SU-DHL-6 (cell line): ENCODE results near the gene C6orf120.

ENCODE experiments used
- H2AFZ ChIP-seq: fragments of 200-600 bp; sonication (generic); 2 replicates; pipeline ENCODE4 v1.6.1; 2014; ENCODE audit warnings: low read depth, mild to moderate bottlenecking, moderate library complexity, mixed read lengths, antibody characterized with exemption, low read length; ENCODE audit not compliant: severe bottlenecking
- H3F3A ChIP-seq: fragments of 200-600 bp; shearing (Covaris generic); 2 replicates; pipeline ENCODE4 v1.6.0; 2016; ENCODE audit warnings: antibody characterized with exemption, mild to moderate bottlenecking; ENCODE audit not compliant: insufficient read depth
- H3K27ac ChIP-seq: fragments of 200-600 bp; sonication (generic); 2 replicates; pipeline ENCODE4 v1.5.1; 2016; ENCODE audit warnings: low read depth, mild to moderate bottlenecking, low read length, moderate library complexity, mixed read lengths
- H3K27me3 ChIP-seq: fragments of 200-600 bp; sonication (generic), shearing (Covaris generic); 2 replicates; pipeline ENCODE4 v1.6.0; 2014; ENCODE audit warnings: mild to moderate bottlenecking, low read length
- H3K36me3 ChIP-seq: fragments of 200-600 bp; sonication (generic); 2 replicates; pipeline ENCODE4 v1.6.1; 2014; ENCODE audit warnings: mild to moderate bottlenecking, low read length, mixed read lengths
- H3K4me2 ChIP-seq: fragments of 300-600, 200-600 bp; shearing (Covaris generic), sonication (generic); 2 replicates; pipeline ENCODE4 v1.6.0; 2014; ENCODE audit warnings: low read length, low read depth, mild to moderate bottlenecking; ENCODE audit not compliant: poor library complexity, severe bottlenecking
- H3K4me3 ChIP-seq: fragments of 200-600 bp; sonication (generic); 2 replicates; pipeline ENCODE4 v1.5.1; 2014; ENCODE audit warnings: antibody characterized with exemption, low read length, mild to moderate bottlenecking, mixed read lengths; ENCODE audit not compliant: insufficient read depth, poor library complexity, severe bottlenecking
- H3K79me2 ChIP-seq: fragments of 200-600 bp; sonication (generic); 2 replicates; pipeline ENCODE4 v1.6.1; 2014; ENCODE audit warnings: mild to moderate bottlenecking, low read length, moderate library complexity; ENCODE audit not compliant: insufficient read depth
- H3K9ac ChIP-seq: fragments of 200-600 bp; sonication (generic); 2 replicates; pipeline ENCODE4 v1.7.0; 2014; ENCODE audit warnings: mild to moderate bottlenecking, low read length
- H3K9me2 ChIP-seq: fragments of 200-600 bp; sonication (generic); replicated peaks from 2 replicates; pipeline ENCODE4 v1.6.1; 2014; ENCODE audit warnings: low read length; ENCODE audit not compliant: insufficient read depth
- H3K9me3 ChIP-seq: fragments of 200-600 bp; sonication (generic); 2 replicates; pipeline ENCODE4 v1.6.1; 2014; ENCODE audit warnings: low read length, mixed read lengths; ENCODE audit not compliant: insufficient read depth
- H4K20me1 ChIP-seq: fragments of 200-600 bp; sonication (generic); 2 replicates; pipeline ENCODE4 v1.6.1; 2014; ENCODE audit warnings: low read depth, mild to moderate bottlenecking, antibody characterized with exemption, low read length, moderate library complexity, mixed read lengths
- EZH2phosphoT487 ChIP-seq: fragments of 200-600 bp; sonication (generic), shearing (Covaris generic); conservative IDR thresholded peaks from 2 replicates; pipeline ENCODE4 v1.6.1; 2018; ENCODE audit warnings: mild to moderate bottlenecking, antibody characterized with exemption, low read length, moderate library complexity, mixed read lengths
- TF ChIP-seq, protein P1 (sequence below): fragments of 200-600 bp; sonication (generic); IDR thresholded peaks from one replicate; pipeline ENCODE4 v1.5.1; 2017; ENCODE audit warnings: antibody characterized with exemption, mild to moderate bottlenecking, low read length, moderate library complexity; ENCODE audit not compliant: insufficient read depth, poor library complexity, severe bottlenecking

C6orf120 gene

DNA sequence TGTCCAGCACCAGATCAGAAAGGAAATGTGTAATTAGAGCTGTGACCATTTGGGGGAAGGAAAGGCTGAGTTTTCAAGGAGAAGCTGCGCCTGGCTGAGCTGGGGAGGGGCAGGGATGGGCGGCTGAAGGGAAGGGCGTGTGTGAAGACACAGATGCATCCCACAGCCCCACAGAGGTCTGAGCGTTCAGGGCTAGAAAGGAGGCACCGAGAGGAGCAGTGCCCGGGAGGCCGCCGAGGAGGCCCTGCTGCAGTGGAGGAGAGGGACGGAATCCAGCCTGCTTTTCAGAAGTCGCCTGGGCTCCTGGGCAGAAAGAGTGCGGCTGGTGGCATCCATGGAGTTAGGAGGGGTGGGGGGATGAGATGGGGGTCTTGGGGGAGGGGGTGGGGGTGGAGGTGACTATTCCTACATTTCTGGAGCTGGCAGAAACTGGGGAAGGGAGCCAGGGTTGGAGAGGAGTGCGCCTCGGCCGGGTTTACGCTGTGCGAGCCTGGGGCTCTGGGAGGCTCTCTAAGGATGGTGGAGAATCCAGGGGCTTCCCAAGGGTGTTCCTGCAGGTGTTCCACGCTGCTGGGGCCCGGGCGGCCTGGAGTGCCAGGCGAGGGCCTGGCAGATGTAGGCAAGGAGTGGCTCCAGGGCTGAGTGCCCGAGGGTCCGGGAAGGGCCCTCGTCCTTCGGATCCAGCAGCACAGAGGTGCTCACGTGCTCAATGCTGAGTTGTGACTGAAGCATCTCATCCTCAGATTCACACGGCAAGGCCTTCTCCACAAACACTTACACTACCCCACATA is 41.9 kb upstream of the C6orf120 start:
- H2AFZ ChIP-seq, result no peak overlapping the region
- H3K4me3 ChIP-seq, result no peak overlapping the region
- H4K20me1 ChIP-seq, result no peaks in the 10 kb centered on the region
- H3K27me3 ChIP-seq, result no peaks in the 10 kb centered on the region
- H3K9ac ChIP-seq, result no peak overlapping the region
- peaks cover 4% of the 10 kb centered on the region; the same call in 1 of the 2 replicates for H3K36me3 ChIP-seq
- no peaks in the 10 kb centered on the region for H3F3A ChIP-seq
- no peaks in the 10 kb centered on the region for H3K79me2 ChIP-seq
- H3K9me3 ChIP-seq, result no peaks in the 10 kb centered on the region
- H3K9me2 ChIP-seq, result no peaks in the 10 kb centered on the region
- H3K4me2 ChIP-seq, result no peak overlapping the region
- no peak overlapping the region for H3K27ac ChIP-seq
- TF ChIP-seq, protein P1, sequence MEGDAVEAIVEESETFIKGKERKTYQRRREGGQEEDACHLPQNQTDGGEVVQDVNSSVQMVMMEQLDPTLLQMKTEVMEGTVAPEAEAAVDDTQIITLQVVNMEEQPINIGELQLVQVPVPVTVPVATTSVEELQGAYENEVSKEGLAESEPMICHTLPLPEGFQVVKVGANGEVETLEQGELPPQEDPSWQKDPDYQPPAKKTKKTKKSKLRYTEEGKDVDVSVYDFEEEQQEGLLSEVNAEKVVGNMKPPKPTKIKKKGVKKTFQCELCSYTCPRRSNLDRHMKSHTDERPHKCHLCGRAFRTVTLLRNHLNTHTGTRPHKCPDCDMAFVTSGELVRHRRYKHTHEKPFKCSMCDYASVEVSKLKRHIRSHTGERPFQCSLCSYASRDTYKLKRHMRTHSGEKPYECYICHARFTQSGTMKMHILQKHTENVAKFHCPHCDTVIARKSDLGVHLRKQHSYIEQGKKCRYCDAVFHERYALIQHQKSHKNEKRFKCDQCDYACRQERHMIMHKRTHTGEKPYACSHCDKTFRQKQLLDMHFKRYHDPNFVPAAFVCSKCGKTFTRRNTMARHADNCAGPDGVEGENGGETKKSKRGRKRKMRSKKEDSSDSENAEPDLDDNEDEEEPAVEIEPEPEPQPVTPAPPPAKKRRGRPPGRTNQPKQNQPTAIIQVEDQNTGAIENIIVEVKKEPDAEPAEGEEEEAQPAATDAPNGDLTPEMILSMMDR, result no peak
- no peak for TF ChIP-seq EZH2phosphoT487

DNA sequence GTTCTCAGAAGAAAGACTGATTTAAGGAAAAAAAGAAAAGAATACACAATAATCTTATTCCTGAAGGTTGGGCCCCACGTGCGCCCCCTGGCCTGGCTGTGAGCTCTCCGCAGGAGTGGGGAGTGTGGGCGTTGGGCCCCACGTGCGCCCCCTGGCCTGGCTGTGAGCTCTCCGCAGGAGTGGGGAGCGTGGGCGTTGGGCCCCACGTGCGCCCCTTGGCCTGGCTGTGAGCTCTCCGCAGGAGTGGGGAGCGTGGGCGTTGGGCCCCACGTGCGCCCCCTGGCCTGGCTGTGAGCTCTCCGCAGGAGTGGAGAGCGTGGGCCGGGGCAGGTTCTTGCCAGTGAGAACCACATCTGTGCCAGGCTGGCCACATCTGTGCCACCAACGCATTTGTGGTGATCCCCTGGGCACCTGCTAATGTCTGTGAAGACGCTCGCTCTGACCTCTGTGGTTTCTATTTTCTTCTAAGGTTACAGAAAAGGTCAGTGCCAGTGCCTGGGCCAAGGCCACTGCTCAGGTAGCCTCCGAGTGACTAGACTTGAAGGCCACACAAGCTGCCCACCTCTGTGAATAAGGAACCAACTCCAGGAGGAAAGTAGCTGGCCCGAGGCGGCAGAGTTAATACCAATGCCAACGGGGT is 41.1 kb upstream of the C6orf120 start:
- no peaks in the 10 kb centered on the region for H3K27me3 ChIP-seq
- TF ChIP-seq, protein P1, result no peak
- no peaks in the 10 kb centered on the region for H3K9me2 ChIP-seq
- H3K27ac ChIP-seq, result no peak overlapping the region
- no peak overlapping the region for H3K4me3 ChIP-seq
- H2AFZ ChIP-seq, result no peak overlapping the region
- H3K9me3 ChIP-seq, result no peaks in the 10 kb centered on the region
- H3K4me2 ChIP-seq, result no peak overlapping the region
- no peak overlapping the region for H3K9ac ChIP-seq
- H4K20me1 ChIP-seq, result no peaks in the 10 kb centered on the region
- H3K79me2 ChIP-seq, result no peaks in the 10 kb centered on the region
- H3K36me3 ChIP-seq, result peaks cover 4% of the 10 kb centered on the region; the same call in 1 of the 2 replicates
- no peaks in the 10 kb centered on the region for H3F3A ChIP-seq

DNA sequence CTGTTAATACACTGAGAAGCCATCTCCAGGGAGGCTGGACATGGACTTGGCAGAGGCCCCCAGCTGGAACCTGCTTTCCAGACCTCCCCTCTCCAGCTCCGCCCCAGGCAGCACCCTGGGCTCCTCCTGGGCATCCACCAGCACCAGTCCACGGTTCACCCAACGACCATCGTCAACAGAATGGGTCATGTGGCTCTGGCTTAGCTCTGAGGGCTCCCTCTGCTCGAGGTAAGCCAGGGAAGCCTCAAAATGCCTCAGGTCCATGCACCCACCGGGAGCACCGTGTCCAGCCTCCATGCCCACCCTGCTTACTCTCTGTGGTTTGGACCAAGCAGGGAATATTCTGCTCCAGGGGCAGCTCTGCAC is 40.6 kb upstream of the C6orf120 start:
- no peak overlapping the region for H3K27ac ChIP-seq
- no peak overlapping the region for H3K9ac ChIP-seq
- H3K9me2 ChIP-seq, result no peaks in the 10 kb centered on the region
- no peaks in the 10 kb centered on the region for H3K27me3 ChIP-seq
- no peaks in the 10 kb centered on the region for H3F3A ChIP-seq
- H3K4me3 ChIP-seq, result no peak overlapping the region
- TF ChIP-seq, protein P1, result no peak
- no peak for TF ChIP-seq EZH2phosphoT487
- H3K9me3 ChIP-seq, result no peaks in the 10 kb centered on the region
- H3K36me3 ChIP-seq, result peaks cover 4% of the 10 kb centered on the region; the same call in 1 of the 2 replicates
- no peak overlapping the region for H3K4me2 ChIP-seq
- no peak overlapping the region for H2AFZ ChIP-seq
- no peaks in the 10 kb centered on the region for H4K20me1 ChIP-seq
- H3K79me2 ChIP-seq, result no peaks in the 10 kb centered on the region
